ENCODE measurements around the gene TIAM1. TPM values are rescaled to one million over a fixed set of nuclear protein-coding genes. Genes with fewer than 3 reads are reported as not detected.

The TIAM1 gene
- total RNA-seq, 4 donors from 2014 or later: 51.0 to 105 (median 85.6) TPM

DNA sequence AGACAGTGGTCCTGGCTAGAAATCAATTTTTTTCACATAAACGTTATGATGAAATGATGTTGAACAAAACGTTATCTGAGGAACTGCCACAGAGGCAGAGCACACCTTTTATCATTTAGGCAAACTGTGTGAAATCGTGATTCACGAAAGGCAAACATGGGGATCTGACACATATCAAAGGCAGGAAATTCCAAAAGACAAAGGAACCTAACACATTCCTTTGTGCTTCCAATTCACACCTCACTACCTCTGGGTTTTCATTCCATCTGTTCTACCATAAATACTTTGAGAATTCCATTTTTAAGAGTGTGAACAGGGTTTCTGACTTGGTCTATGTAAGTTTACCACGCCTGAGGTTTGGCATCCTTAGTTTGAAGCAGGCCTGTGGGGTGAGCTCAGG is 186.3 kb downstream of the TIAM1 start:
- intact Hi-C loops (cut with DNase I): no loop called here
- WGBS, 2 donors: 68 to 69% methylated on average over 5 of the region's 5 CpGs
- Histone ChIP-seq H3K27ac (no peak overlapping the region), H3K4me3 (no peak overlapping the region), H3K4me1 (peaks cover 0 to 12% (median 0%) of the 10 kb centered on the region in 3 donors), H3K9me3 (peaks cover 0 to 23% (median 9%) of the 10 kb centered on the region in 3 donors), H3K27me3 (no peaks in the 10 kb centered on the region), H3K36me3 (peaks cover 0 to 61% (median 0%) of the 10 kb centered on the region in 3 donors)
- TF ChIP-seq, protein P1, sequence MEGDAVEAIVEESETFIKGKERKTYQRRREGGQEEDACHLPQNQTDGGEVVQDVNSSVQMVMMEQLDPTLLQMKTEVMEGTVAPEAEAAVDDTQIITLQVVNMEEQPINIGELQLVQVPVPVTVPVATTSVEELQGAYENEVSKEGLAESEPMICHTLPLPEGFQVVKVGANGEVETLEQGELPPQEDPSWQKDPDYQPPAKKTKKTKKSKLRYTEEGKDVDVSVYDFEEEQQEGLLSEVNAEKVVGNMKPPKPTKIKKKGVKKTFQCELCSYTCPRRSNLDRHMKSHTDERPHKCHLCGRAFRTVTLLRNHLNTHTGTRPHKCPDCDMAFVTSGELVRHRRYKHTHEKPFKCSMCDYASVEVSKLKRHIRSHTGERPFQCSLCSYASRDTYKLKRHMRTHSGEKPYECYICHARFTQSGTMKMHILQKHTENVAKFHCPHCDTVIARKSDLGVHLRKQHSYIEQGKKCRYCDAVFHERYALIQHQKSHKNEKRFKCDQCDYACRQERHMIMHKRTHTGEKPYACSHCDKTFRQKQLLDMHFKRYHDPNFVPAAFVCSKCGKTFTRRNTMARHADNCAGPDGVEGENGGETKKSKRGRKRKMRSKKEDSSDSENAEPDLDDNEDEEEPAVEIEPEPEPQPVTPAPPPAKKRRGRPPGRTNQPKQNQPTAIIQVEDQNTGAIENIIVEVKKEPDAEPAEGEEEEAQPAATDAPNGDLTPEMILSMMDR (IDR thresholded peaks at IDR 0.05): no peak
- no peak for TF ChIP-seq POLR2A (IDR thresholded peaks at IDR 0.05)
- DNase-seq: no peak

- TF ChIP-seq, protein P1 (IDR thresholded peaks at IDR 0.05): no peak
- TF ChIP-seq POLR2A (IDR thresholded peaks at IDR 0.05): no peak
- Histone ChIP-seq H3K27me3 (no peaks in the 10 kb centered on the region), H3K9me3 (peaks cover 0 to 23% (median 9%) of the 10 kb centered on the region in 3 donors), H3K27ac (no peak overlapping the region), H3K4me3 (no peak overlapping the region), H3K36me3 (peaks cover 0 to 70% (median 0%) of the 10 kb centered on the region in 3 donors), H3K4me1 (peaks cover 0 to 12% (median 0%) of the 10 kb centered on the region in 3 donors)
- intact Hi-C loops (cut with DNase I): no loop called here
- WGBS, 2 donors: 87 to 95% methylated on average over 2 of the region's 2 CpGs
- no peak for DNase-seq
Measured at GRCh38 chr21:31156662-31157061, 187.4 kb downstream of the TIAM1 start.

DNA sequence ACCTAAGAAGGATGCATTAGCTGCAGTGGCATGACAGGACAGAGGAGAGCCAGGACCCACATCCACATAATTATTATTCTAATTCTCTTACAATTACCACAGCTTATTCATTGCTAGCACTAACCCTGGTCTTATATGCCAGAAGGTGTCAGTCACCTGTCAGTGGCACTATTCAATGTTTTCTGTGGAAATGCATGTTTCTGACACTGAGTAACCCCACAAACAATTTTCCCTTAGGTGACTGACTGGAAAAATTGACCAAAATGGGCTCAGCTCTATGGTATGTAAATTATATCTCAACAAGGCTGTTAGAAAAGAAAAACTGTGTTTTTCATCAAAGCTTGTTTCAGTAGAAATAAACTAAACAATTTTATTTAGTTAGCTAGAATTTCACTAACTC is 187.9 kb downstream of the TIAM1 start:
- no peak for TF ChIP-seq POLR2A (IDR thresholded peaks at IDR 0.05)
- TF ChIP-seq, protein P1 (IDR thresholded peaks at IDR 0.05): no peak
- H3K27me3 ChIP-seq: no peaks in the 10 kb centered on the region
- H3K4me3 ChIP-seq: no peak overlapping the region
- H3K4me1 ChIP-seq: peaks cover 0 to 8% (median 0%) of the 10 kb centered on the region in 3 donors
- H3K36me3 ChIP-seq: peaks cover 0 to 75% (median 0%) of the 10 kb centered on the region in 3 donors
- DNase-seq: no peak
- intact Hi-C loops (cut with DNase I): no loop called here
- no peak overlapping the region for H3K27ac ChIP-seq
- peaks cover 0 to 23% (median 9%) of the 10 kb centered on the region in 3 donors for H3K9me3 ChIP-seq

GRCh38 chr21:31151156-31152045 is 192.7 kb downstream of the TIAM1 start:
- peak overlapping the region in 2 of 4 donors; percentile 25 to 43 for H3K27ac ChIP-seq
- H3K27me3 ChIP-seq: no peaks in the 10 kb centered on the region
- H3K9me3 ChIP-seq: peaks cover 0 to 6% (median 0%) of the 10 kb centered on the region in 3 donors
- intact Hi-C loops (cut with DNase I): no loop called here
- TF ChIP-seq, protein P1 (IDR thresholded peaks at IDR 0.05): no peak
- no peak for TF ChIP-seq POLR2A (IDR thresholded peaks at IDR 0.05)
- WGBS, 2 donors: 78 to 85% methylated on average over 7 of the region's 7 CpGs
- no peaks in the 10 kb centered on the region for H3K4me1 ChIP-seq
- H3K4me3 ChIP-seq: no peak overlapping the region
- H3K36me3 ChIP-seq: peaks cover 0 to 85% (median 0%) of the 10 kb centered on the region in 3 donors
- no peak for DNase-seq

- intact Hi-C loops (cut with DNase I): no loop called here
- H3K9me3 ChIP-seq: no peaks in the 10 kb centered on the region
- H3K27me3 ChIP-seq: no peaks in the 10 kb centered on the region
- DNase-seq: no peak
- no peak overlapping the region for H3K27ac ChIP-seq
- H3K4me1 ChIP-seq: no peaks in the 10 kb centered on the region
- H3K4me3 ChIP-seq: no peak overlapping the region
- peaks cover 0 to 78% (median 0%) of the 10 kb centered on the region in 3 donors for H3K36me3 ChIP-seq
- TF ChIP-seq, protein P1 (IDR thresholded peaks at IDR 0.05): no peak
- WGBS, 2 donors: 47 to 60% methylated on average over 3 of the region's 3 CpGs
Measured at GRCh38 chr21:31145274-31145673, 198.8 kb downstream of the TIAM1 start.
